HG02798 (cell line): ENCODE data around the gene FUBP1.
A peak's percentile ranks its signal among the peaks of the same experiment; 100 is the strongest.
"Not testable (repeated sequence)": the region's sequence is repeated elsewhere in the genome, so short reads cannot be mapped to it uniquely, and the experiment has no call there.

Experiments
- ATAC-seq: cut with Tn5 transposase; IDR thresholded peaks from one replicate; pipeline ENCODE4 v1.9.1; 2021; ENCODE audit warnings: mild to moderate bottlenecking; ENCODE audit not compliant: unreplicated experiment, poor library complexity

The FUBP1 gene

GRCh38 chr1:77978969-77979876 lies at the start of gene FUBP1:
FUBP1 (minus strand) TSS chr1:77979072; CDS start chr1:77979004, 68 bp downstream.
- peak; percentile 81 for ATAC-seq

DNA sequence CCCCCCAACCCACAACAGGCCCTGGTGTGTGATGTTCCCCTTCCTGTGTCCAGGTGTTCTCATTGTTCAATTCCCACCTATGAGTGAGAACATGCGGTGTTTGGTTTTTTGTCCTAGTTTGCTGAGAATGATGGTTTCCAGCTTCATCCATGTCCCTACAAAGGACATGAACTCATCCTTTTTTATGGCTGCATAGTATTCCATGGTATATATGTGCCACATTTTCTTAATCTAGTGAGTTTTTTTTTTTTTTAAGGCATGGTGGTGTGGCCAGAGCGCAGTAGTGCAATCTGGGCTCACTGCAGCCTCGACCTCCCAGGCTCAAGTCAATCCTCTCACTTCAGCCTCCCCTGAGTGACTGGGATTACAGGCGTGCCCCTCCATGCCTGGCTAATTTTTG lies 42.3 kb upstream of the FUBP1 start:
- ATAC-seq = not testable (repeated sequence)

GRCh38 chr1:78019024-78019423 lies 40.2 kb upstream of the FUBP1 start:
- no peak for ATAC-seq

GRCh38 chr1:78015148-78015547 lies 36.3 kb upstream of the FUBP1 start:
- no peak for ATAC-seq

DNA sequence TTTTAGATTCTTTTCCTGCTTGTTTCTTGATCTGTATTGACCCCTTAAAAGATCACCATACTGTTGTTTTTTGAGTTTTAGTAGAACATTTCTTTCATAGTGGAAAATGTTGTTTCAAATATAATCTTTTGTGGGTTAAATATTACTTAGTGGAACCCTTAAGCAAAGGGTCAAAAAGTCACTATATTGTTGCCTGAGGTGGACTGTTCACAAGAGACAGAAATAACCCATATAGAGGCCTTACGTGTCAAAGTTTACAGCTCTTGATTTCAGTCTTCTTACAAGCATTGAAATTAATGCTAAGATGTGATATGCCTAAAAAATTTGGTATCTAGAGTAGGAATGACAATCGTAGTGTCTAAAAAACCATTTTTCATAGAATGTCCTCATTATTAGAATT lies 32.2 kb upstream of the FUBP1 start:
- no peak for ATAC-seq

DNA sequence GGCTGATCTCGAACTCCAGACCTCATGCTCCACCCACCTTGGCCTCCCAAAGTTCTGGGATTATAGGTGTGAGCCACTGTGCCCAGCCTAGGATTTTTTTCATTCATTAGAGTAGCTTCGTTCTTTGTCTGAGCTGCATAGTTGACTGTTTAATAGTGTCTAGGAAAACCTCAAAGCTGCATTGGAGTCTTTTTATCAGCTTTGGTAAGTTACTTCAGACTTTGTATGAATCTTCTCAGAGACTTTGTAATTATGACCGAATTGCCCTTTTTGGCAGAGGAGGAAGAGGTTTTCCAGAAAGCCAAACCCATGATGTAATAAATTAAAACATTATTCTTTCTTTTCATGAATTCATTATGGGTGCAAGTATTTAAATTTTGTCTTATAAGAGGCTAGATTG lies 31.0 kb upstream of the FUBP1 start:
- ATAC-seq = no peak

DNA sequence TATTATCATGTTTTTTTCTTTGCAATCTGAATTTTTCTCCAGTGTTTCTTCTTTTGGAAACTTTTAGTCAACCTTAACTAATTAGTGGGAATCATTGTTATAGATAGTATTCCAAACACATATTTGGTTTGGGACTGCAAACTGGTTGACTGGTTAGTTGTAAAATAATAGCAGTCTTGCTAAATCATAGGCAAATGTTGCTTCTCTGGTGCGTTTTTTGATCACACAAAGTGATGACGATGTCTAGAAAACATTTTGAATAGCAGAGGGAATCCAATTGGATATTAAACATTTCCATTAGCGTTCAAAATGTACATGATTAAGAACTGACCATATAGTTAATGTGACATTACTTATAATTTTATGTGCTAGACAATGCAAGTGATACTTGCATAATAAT lies 30.4 kb upstream of the FUBP1 start:
- no peak for ATAC-seq

GRCh38 chr1:78007677-78008341 lies 28.9 kb upstream of the FUBP1 start:
- no peak for ATAC-seq

DNA sequence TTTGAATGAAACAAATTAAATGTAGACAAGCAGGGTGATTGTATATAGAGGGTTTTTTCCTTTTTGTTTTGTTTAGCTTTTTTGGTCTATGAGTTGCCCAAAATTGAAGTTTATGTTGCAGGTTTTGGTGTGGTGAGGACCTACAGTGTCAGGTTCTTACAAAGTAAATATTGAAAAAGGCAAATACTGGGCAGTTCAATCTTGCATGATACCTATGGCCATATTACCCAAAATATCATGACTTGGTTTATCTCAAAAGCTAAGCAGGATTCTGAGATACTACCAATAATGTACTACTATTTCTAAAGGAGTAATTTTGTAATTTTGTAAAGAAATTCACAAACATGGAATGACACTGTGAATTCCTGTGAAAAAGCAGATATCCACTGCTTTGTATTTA lies 27.6 kb upstream of the FUBP1 start:
- ATAC-seq = no peak

- no peak for ATAC-seq
These were observed 26.9 kb upstream of the FUBP1 start for GRCh38 chr1:78005755-78006154.

GRCh38 chr1:78005448-78005722 lies 26.5 kb upstream of the FUBP1 start:
- no peak for ATAC-seq

GRCh38 chr1:78004719-78005447 lies 26.0 kb upstream of the FUBP1 start, which contains the start of gene DNAJB4:
DNAJB4 (plus strand) TSS chr1:78004939; CDS start chr1:78005111, 172 bp downstream.
- ATAC-seq = peak; percentile 99

DNA sequence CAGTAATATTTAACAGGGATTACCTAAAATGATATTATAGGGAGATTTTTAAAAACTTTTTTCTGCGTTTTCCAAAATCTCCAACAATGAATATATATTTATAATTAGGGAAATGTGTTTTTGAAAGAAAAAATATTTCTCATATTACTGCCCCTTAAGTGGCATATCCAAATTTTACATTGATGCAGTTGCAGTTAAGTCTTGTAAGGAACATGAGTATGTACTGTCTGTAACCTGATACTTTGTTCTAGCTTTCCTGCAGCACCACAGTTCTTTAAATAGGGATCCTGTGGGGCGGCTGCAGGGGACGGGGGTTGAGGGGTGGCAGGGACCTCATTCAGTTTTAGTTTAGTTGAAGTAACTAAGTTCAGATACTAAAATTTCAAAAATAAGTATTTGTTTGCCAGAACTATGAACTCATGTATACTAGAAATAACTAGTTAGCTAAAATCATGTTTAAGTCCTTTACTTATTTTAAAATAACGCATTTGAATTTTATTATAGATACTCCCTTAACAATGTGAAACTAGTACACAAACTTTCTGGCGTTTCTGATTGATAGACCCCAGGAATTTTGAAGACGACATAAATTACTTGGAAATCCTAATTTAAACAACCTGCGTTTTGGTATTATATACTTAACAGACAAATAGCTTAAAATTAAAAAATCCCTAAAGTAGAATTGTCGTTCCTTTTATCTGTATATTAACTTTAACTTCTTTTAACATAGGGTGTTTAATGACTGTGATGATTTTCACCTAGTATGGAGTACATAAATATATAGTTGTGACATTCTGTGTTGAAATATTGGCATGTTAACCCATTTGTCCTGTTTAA lies 25.2 kb upstream of the FUBP1 start:
- peak; percentile 50 for ATAC-seq

DNA sequence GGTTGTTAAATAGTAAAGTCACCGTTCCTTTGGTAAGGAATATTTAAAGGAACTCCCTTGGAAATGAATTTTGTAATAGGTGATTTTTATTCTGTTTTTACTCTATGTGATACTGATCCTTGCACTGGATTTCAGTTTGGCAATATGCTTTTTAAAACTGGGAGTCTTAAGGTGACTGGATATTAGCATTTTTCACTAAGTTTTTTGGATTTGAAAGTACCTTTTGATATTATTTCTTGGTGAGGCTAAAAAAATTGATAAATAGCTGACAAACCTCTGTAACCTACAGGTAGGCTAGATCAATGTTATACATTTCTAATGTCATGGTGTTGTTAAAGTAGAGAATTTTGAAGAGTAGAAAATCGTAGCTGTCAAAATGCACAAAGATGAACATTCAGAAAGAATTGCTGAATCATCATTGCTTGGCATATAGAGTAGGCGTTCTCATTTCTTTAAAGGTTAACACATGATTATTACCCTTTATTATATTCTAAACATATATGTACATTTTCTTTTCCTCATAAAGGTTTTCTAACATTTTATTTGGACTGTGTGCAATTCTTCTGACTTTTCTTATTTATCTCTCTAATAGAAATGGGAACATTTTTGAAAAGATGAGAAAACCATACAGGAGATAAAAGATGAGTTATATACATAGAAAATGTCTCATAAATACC lies 24.3 kb upstream of the FUBP1 start:
- ATAC-seq = no peak

- ATAC-seq = not testable (repeated sequence)
These were observed 21.7 kb upstream of the FUBP1 start for GRCh38 chr1:78000536-78000935.

GRCh38 chr1:77996734-77997133 lies 17.9 kb upstream of the FUBP1 start:
- ATAC-seq = no peak

GRCh38 chr1:77994117-77994705 lies 15.3 kb upstream of the FUBP1 start:
- ATAC-seq = no peak

- no peak for ATAC-seq
These were observed 12.8 kb upstream of the FUBP1 start for GRCh38 chr1:77991638-77992037.

- no peak for ATAC-seq
These were observed 11.8 kb upstream of the FUBP1 start for GRCh38 chr1:77990629-77991204.
